Dermis microvascular lymphatic vessel endothelial cell (primary cell): ENCODE results near the gene GAA. TPM values are rescaled to one million over a fixed set of nuclear protein-coding genes. Genes with fewer than 3 reads are reported as not detected.
"Not testable (repeated sequence)": the region's sequence is repeated elsewhere in the genome, so short reads cannot be mapped to it uniquely, and the experiment has no call there.

Experiments
- DNase-seq, 2 donors: peaks; one replicate each; pipeline versions ENCODE4 v3.0.0 to v3.0.0-alpha.2; 2010; ENCODE audit warnings: low read depth in 2 of 2
- total RNA-seq: library from RNA; depleted of rRNA; stranded (reverse); fragments of >200 nt; gene quantifications from 2 replicates; pipeline ENCODE4 v1.2.1, GENCODE V29; 2014

Gene GAA
- total RNA-seq, 1 donor from 2014 or later: 5.9 TPM

- no peak for DNase-seq
Observed at GRCh38 chr17:80145076-80146075, 44.0 kb downstream of the GAA start.

- DNase-seq: peak in 1 of 2 donors; percentile 21
Observed at GRCh38 chr17:80146121-80147034, 45.0 kb downstream of the GAA start.

- peak; percentile 98 to 99 for DNase-seq
Observed at GRCh38 chr17:80147035-80147822, 45.8 kb downstream of the GAA start, which contains the start of gene EIF4A3. Gene EIF4A3, minus strand, starts transcription at chr17:80147128. Its CDS starts 167 bp downstream, at chr17:80146961.

GRCh38 chr17:80151333-80151732, 50.0 kb downstream of the GAA start:
- no peak for DNase-seq

- peak; percentile 36 to 60 for DNase-seq
Observed at GRCh38 chr17:80152081-80152702, 50.8 kb downstream of the GAA start.

- no peak for DNase-seq
Observed at GRCh38 chr17:80153004-80153403, 51.6 kb downstream of the GAA start.

- DNase-seq: no peak
Observed at GRCh38 chr17:80154166-80154565, 52.8 kb downstream of the GAA start.

GRCh38 chr17:80155600-80155999, 54.2 kb downstream of the GAA start:
- DNase-seq: not testable (repeated sequence)

GRCh38 chr17:80158846-80159245, 57.5 kb downstream of the GAA start:
- DNase-seq: no peak

- DNase-seq: no peak
Observed at GRCh38 chr17:80160536-80160935, 59.2 kb downstream of the GAA start.

- DNase-seq: no peak
Observed at GRCh38 chr17:80163336-80163735, 62.0 kb downstream of the GAA start.

- DNase-seq: no peak
Observed at GRCh38 chr17:80164185-80164584, 62.8 kb downstream of the GAA start.

- DNase-seq: no peak
Observed at GRCh38 chr17:80166446-80166845, 65.1 kb downstream of the GAA start.

- no peak for DNase-seq
Observed at GRCh38 chr17:80168371-80168770, 67.0 kb downstream of the GAA start.

GRCh38 chr17:80169107-80169506, 67.7 kb downstream of the GAA start:
- no peak for DNase-seq

Other genes with a start within 250 kb of the GAA start
- 29.1 and 64.5 TPM in 2 replicates for gene TBC1D16, start 65.7 kb upstream of the GAA start, total RNA-seq
- gene CCDC40, start 64.9 kb upstream of the GAA start, total RNA-seq: 0.90 and 2.1 TPM in 2 replicates
- gene EIF4A3, start 45.5 kb downstream of the GAA start, total RNA-seq: 88.3 and 110 TPM in 2 replicates
- gene CARD14, start 68.4 kb downstream of the GAA start, total RNA-seq: 0.39 and 0.63 TPM in 2 replicates
- 7.7 and 16.8 TPM in 2 replicates for gene SGSH, start 118.8 kb downstream of the GAA start, total RNA-seq
- 5.5 and 9.5 TPM in 2 replicates for gene SLC26A11, start 118.8 kb downstream of the GAA start, total RNA-seq
- 63.0 and 81.2 TPM in 2 replicates for gene RNF213, start 159.3 kb downstream of the GAA start, total RNA-seq